ENCODE results near the gene IFNE. TPM values are rescaled to one million over a fixed set of nuclear protein-coding genes. Genes with fewer than 3 reads are reported as not detected.

IFNE gene
- total RNA-seq, 1 experiment from 2014 or later, result 0.33 TPM

- H3K9me3 ChIP-seq (ENCODE audit: low read length), result no peaks in the 10 kb centered on the region
- POLR2A ChIA-PET (ENCODE audit: unreplicated experiment), result interaction anchor here (0.7 kb wide), 1 partner anchor 509 kb away, joined by 16 read pairs; no protein-coding TSS in a partner anchor
- no peaks in the 10 kb centered on the region for H3K36me3 ChIP-seq (ENCODE audit: low read depth, low read length)
Observed at GRCh38 chr9:21461377-21461776, 20.7 kb downstream of the IFNE start.

GRCh38 chr9:21455320-21455719 lies 26.8 kb downstream of the IFNE start:
- Histone ChIP-seq H2AFZ (ENCODE audit: low read length) (no peak overlapping the region), H3F3A (ENCODE audit: low read length, unreplicated experiment) (no peaks in the 10 kb centered on the region), H3K36me3 (ENCODE audit: low read depth, low read length) (no peaks in the 10 kb centered on the region), H3K4me3 (ENCODE audit: low read length) (no peak overlapping the region), H3K9me3 (ENCODE audit: low read length) (no peaks in the 10 kb centered on the region), H3K9me2 (replicated peaks; ENCODE audit: low read length) (no peaks in the 10 kb centered on the region), H3K79me2 (ENCODE audit: low read length) (no peaks in the 10 kb centered on the region), H3K4me2 (ENCODE audit: low read length) (no peak overlapping the region), H3K27me3 (ENCODE audit: low read length) (no peaks in the 10 kb centered on the region), H3K4me1 (ENCODE audit: insufficient read depth, low read length) (peaks cover 17% of the 10 kb centered on the region), H3K27ac (ENCODE audit: low read length) (no peak overlapping the region), H4K20me1 (ENCODE audit: low read length) (no peaks in the 10 kb centered on the region), H3K9ac (ENCODE audit: low read length) (no peak overlapping the region)
- DNase-seq, result peak; percentile 54
- POLR2A ChIA-PET (ENCODE audit: unreplicated experiment), result interaction anchor here (0.7 kb wide), 1 partner anchor 1542 kb away, joined by 4 read pairs; no protein-coding TSS in a partner anchor
- TF ChIP-seq EZH2 (IDR thresholded peaks at IDR 0.05; ENCODE audit: low read length, unreplicated experiment) (no peak), EZH2phosphoT487 (IDR thresholded peaks at IDR 0.05; ENCODE audit: borderline replicate concordance, low read length) (no peak), CTCF (conservative IDR thresholded peaks at IDR 0.05; ENCODE audit: low read depth, low read length) (peak; percentile 83)
- CTCF ChIA-PET, result interaction anchor here (0.7 kb wide), 1 partner anchor 77 kb away, joined by 3 read pairs; no protein-coding TSS in a partner anchor
- intact Hi-C loops (cut with micrococcal nuclease), result loop anchor here (2.0 kb wide), 3 partner anchors 129 to 203 kb away; no protein-coding TSS in a partner anchor
- ATAC-seq, result peak; percentile 77
- BruUV-seq (replicated peaks), result no TSS peak

More at GRCh38 chr9:21461377-21461776, 20.7 kb downstream of the IFNE start:
- Histone ChIP-seq H3K27me3 (ENCODE audit: low read length) (no peaks in the 10 kb centered on the region), H2AFZ (ENCODE audit: low read length) (no peak overlapping the region), H3K79me2 (ENCODE audit: low read length) (no peaks in the 10 kb centered on the region), H3K27ac (ENCODE audit: low read length) (no peak overlapping the region), H3K4me1 (ENCODE audit: insufficient read depth, low read length) (no peaks in the 10 kb centered on the region), H3K9me2 (replicated peaks; ENCODE audit: low read length) (no peaks in the 10 kb centered on the region), H3F3A (ENCODE audit: low read length, unreplicated experiment) (no peaks in the 10 kb centered on the region), H4K20me1 (ENCODE audit: low read length) (no peaks in the 10 kb centered on the region), H3K4me2 (ENCODE audit: low read length) (no peak overlapping the region), H3K4me3 (ENCODE audit: low read length) (no peak overlapping the region), H3K9ac (ENCODE audit: low read length) (no peak overlapping the region)
- ATAC-seq (no peak), DNase-seq (no peak)
- intact Hi-C loops (cut with micrococcal nuclease), result loop anchor here (10.0 kb wide), 1 partner anchor 93 kb away; no protein-coding TSS in a partner anchor
- TF ChIP-seq EZH2phosphoT487 (IDR thresholded peaks at IDR 0.05; ENCODE audit: borderline replicate concordance, low read length) (no peak), CTCF (conservative IDR thresholded peaks at IDR 0.05; ENCODE audit: low read depth, low read length) (no peak), EZH2 (IDR thresholded peaks at IDR 0.05; ENCODE audit: low read length, unreplicated experiment) (no peak)
- no TSS peak for BruUV-seq (replicated peaks)
- CTCF ChIA-PET, result no interaction called here

GRCh38 chr9:21454149-21454548 lies 28.0 kb downstream of the IFNE start:
- POLR2A ChIA-PET (ENCODE audit: unreplicated experiment), result interaction anchor here (0.7 kb wide), 1 partner anchor 119 kb away, joined by 3 read pairs; no protein-coding TSS in a partner anchor
- TF ChIP-seq EZH2 (IDR thresholded peaks at IDR 0.05; ENCODE audit: low read length, unreplicated experiment) (no peak), EZH2phosphoT487 (IDR thresholded peaks at IDR 0.05; ENCODE audit: borderline replicate concordance, low read length) (no peak), CTCF (conservative IDR thresholded peaks at IDR 0.05; ENCODE audit: low read depth, low read length) (no peak)
- ATAC-seq (peak; percentile 66), DNase-seq (peak; percentile 67)
- intact Hi-C loops (cut with micrococcal nuclease), result loop anchor here (2.0 kb wide), 3 partner anchors 127 to 201 kb away; no protein-coding TSS in a partner anchor
- no peaks in the 10 kb centered on the region for H3K36me3 ChIP-seq (ENCODE audit: low read depth, low read length)
- H3K4me3 ChIP-seq (ENCODE audit: low read length), result no peak overlapping the region
- H3K9me2 ChIP-seq (replicated peaks; ENCODE audit: low read length), result no peaks in the 10 kb centered on the region
- no peaks in the 10 kb centered on the region for H3F3A ChIP-seq (ENCODE audit: low read length, unreplicated experiment)
- H4K20me1 ChIP-seq (ENCODE audit: low read length), result no peaks in the 10 kb centered on the region
- BruUV-seq (replicated peaks), result no TSS peak
- H3K4me2 ChIP-seq (ENCODE audit: low read length), result peak overlapping the region; percentile 23; the same call in 1 of the 2 replicates
- no peaks in the 10 kb centered on the region for H3K79me2 ChIP-seq (ENCODE audit: low read length)
- H3K27me3 ChIP-seq (ENCODE audit: low read length), result no peaks in the 10 kb centered on the region
- H3K4me1 ChIP-seq (ENCODE audit: insufficient read depth, low read length), result peaks cover 17% of the 10 kb centered on the region
- H3K27ac ChIP-seq (ENCODE audit: low read length), result 0 out of 2 replicates have a peak overlapping the region, but pooled peaks have one; percentile 12
- CTCF ChIA-PET, result no interaction called here
- H2AFZ ChIP-seq (ENCODE audit: low read length), result no peak overlapping the region
- H3K9me3 ChIP-seq (ENCODE audit: low read length), result no peaks in the 10 kb centered on the region
- H3K9ac ChIP-seq (ENCODE audit: low read length), result no peak overlapping the region

Measured in PC-3 (cell line).